Neural crest cell (in vitro differentiated cells): ENCODE measurements around the gene UBE3C. TPM values are rescaled to one million over a fixed set of nuclear protein-coding genes. Genes with fewer than 3 reads are reported as not detected.

Source experiments
- DNase-seq: peaks from one replicate; pipeline ENCODE4 v3.0.0; 2021; ENCODE audit warnings: low read depth, mixed read lengths, low spot score
- H3K27ac Mint-ChIP-seq: one replicate; pipeline ENCODE4 v1.8.0; 2021; ENCODE audit warnings: mild to moderate bottlenecking, mixed read lengths; ENCODE audit not compliant: unreplicated experiment
- H3K27me3 Mint-ChIP-seq: 2 replicates; pipeline ENCODE4 v1.8.0; 2021; ENCODE audit warnings: low read depth, mild to moderate bottlenecking, mixed read lengths
- H3K36me3 Mint-ChIP-seq: 2 replicates; pipeline ENCODE4 v1.8.0; 2021; ENCODE audit warnings: low read depth, mild to moderate bottlenecking, mixed read lengths
- H3K4me1 Mint-ChIP-seq: 2 replicates; pipeline ENCODE4 v1.8.0; 2021; ENCODE audit warnings: mixed read lengths
- H3K4me3 Mint-ChIP-seq: one replicate; pipeline ENCODE4 v1.8.0; 2021; ENCODE audit warnings: mild to moderate bottlenecking, mixed read lengths
- H3K9me3 Mint-ChIP-seq: 2 replicates; pipeline ENCODE4 v1.8.0; 2021; ENCODE audit warnings: mixed read lengths
- CTCF ChIP-seq: fragments of 200-600 bp; sonication (generic); conservative IDR thresholded peaks from 2 replicates; pipeline ENCODE4 v1.5.0; 2021; ENCODE audit warnings: antibody characterized with exemption, mild to moderate bottlenecking
- total RNA-seq: library from RNA; stranded (reverse); gene quantifications from 2 replicates; pipeline ENCODE4 v1.2.1, GENCODE V29; 2021

The UBE3C gene
- total RNA-seq, 1 donor from 2014 or later = 46.8 TPM

GRCh38 chr7:157194948-157195347 lies 56.2 kb downstream of the UBE3C start:
- Mint-ChIP-seq H3K4me3 (no peak overlapping the region), H3K27ac (no peak overlapping the region), H3K9me3 (no peaks in the 10 kb centered on the region), H3K27me3 (no peaks in the 10 kb centered on the region), H3K4me1 (no peaks in the 10 kb centered on the region), H3K36me3 (peaks cover 38% of the 10 kb centered on the region)
- no peak for DNase-seq
- TF ChIP-seq CTCF = no peak

GRCh38 chr7:157195868-157196267 lies 57.1 kb downstream of the UBE3C start:
- Mint-ChIP-seq H3K27ac (no peak overlapping the region), H3K9me3 (no peaks in the 10 kb centered on the region), H3K4me3 (no peak overlapping the region), H3K36me3 (peaks cover 36% of the 10 kb centered on the region), H3K4me1 (no peaks in the 10 kb centered on the region), H3K27me3 (no peaks in the 10 kb centered on the region)
- DNase-seq = no peak
- no peak for TF ChIP-seq CTCF

- no peak for DNase-seq
- H3K4me1 Mint-ChIP-seq = peaks cover 8% of the 10 kb centered on the region
- no peak overlapping the region for H3K4me3 Mint-ChIP-seq
- H3K9me3 Mint-ChIP-seq = no peaks in the 10 kb centered on the region
- no peak for TF ChIP-seq CTCF
- no peak overlapping the region for H3K27ac Mint-ChIP-seq
- peaks cover 12% of the 10 kb centered on the region for H3K36me3 Mint-ChIP-seq
- H3K27me3 Mint-ChIP-seq = no peaks in the 10 kb centered on the region
Measured at GRCh38 chr7:157204134-157204533, 65.4 kb downstream of the UBE3C start.

- DNase-seq = no peak
- H3K27ac Mint-ChIP-seq = no peak overlapping the region
- H3K27me3 Mint-ChIP-seq = no peaks in the 10 kb centered on the region
- H3K4me1 Mint-ChIP-seq = peaks cover 8% of the 10 kb centered on the region
- H3K36me3 Mint-ChIP-seq = peaks cover 12% of the 10 kb centered on the region
- no peak for TF ChIP-seq CTCF
- no peak overlapping the region for H3K4me3 Mint-ChIP-seq
- H3K9me3 Mint-ChIP-seq = no peaks in the 10 kb centered on the region
Measured at GRCh38 chr7:157205438-157205837, 66.7 kb downstream of the UBE3C start.

GRCh38 chr7:157208571-157209413 lies 70.1 kb downstream of the UBE3C start:
- peaks cover 17% of the 10 kb centered on the region for H3K36me3 Mint-ChIP-seq
- H3K4me1 Mint-ChIP-seq = peaks cover 11% of the 10 kb centered on the region
- no peak for TF ChIP-seq CTCF
- no peak overlapping the region for H3K27ac Mint-ChIP-seq
- no peaks in the 10 kb centered on the region for H3K9me3 Mint-ChIP-seq
- no peaks in the 10 kb centered on the region for H3K27me3 Mint-ChIP-seq
- DNase-seq = no peak
- no peak overlapping the region for H3K4me3 Mint-ChIP-seq
